ENCODE measurements around the gene BRAT1. TPM values are rescaled to one million over a fixed set of nuclear protein-coding genes. Genes with fewer than 3 reads are reported as not detected.

Gene BRAT1
- 53.0 and 68.9 TPM in 2 replicates for total RNA-seq

- H3K4me3 ChIP-seq (ENCODE audit: low read depth, low read length) = peak within 1 kb of the TSS; percentile 84
- peak; percentile 67 for DNase-seq (ENCODE audit: low read depth)
- peak; percentile 33 for TF ChIP-seq CTCF (conservative IDR thresholded peaks at IDR 0.05; ENCODE audit: low read depth, low read length)
Observed at GRCh38 chr7:2555121-2556052, at the start of gene BRAT1. Gene BRAT1 (minus strand): TSS chr7:2555524. CDS start chr7:2554431, 1,093 bp downstream.

GRCh38 chr7:2604608-2605174 is 49.4 kb upstream of the BRAT1 start:
- DNase-seq (ENCODE audit: low read depth) = no peak
- TF ChIP-seq CTCF (conservative IDR thresholded peaks at IDR 0.05; ENCODE audit: low read depth, low read length) = no peak
- no peak overlapping the region for H3K4me3 ChIP-seq (ENCODE audit: low read depth, low read length)

GRCh38 chr7:2603044-2603965 is 48.0 kb upstream of the BRAT1 start:
- no peak for TF ChIP-seq CTCF (conservative IDR thresholded peaks at IDR 0.05; ENCODE audit: low read depth, low read length)
- no peak overlapping the region for H3K4me3 ChIP-seq (ENCODE audit: low read depth, low read length)
- DNase-seq (ENCODE audit: low read depth) = no peak

DNA sequence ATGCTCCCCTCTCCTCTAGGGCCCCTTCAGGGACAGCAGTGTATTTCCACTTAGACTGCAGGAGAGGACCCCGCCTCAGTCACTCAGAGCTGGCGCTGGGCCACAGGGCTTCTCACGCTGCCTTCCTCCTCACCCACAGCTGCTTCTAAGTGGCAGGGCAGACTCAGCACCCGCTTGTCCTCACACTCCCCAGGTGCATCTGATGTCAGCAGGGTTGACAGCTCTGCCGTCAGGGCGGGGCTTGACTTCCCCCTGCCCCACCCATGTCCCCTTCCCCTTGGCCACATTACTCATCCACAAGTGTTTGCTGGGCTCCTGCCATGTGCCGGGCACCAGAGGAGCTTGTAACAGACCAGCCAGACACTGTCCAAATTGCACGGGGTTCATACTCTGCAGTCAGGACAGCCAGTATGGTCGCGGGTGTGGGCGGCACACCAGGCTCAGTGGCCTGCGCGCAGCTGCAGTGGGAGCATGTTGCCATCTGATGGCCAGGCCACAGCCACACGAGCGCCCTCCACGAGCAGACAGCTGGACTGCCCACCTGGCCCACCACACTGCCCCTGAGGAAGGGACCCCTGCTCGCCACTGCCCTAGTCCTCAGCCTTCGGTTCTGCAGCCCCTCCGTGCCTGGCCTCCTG is 47.2 kb upstream of the BRAT1 start:
- no peak for DNase-seq (ENCODE audit: low read depth)
- no peak overlapping the region for H3K4me3 ChIP-seq (ENCODE audit: low read depth, low read length)
- TF ChIP-seq CTCF (conservative IDR thresholded peaks at IDR 0.05; ENCODE audit: low read depth, low read length) = no peak

- no peak overlapping the region for H3K4me3 ChIP-seq (ENCODE audit: low read depth, low read length)
- no peak for DNase-seq (ENCODE audit: low read depth)
- no peak for TF ChIP-seq CTCF (conservative IDR thresholded peaks at IDR 0.05; ENCODE audit: low read depth, low read length)
Observed at GRCh38 chr7:2601907-2602306, 46.6 kb upstream of the BRAT1 start.

DNA sequence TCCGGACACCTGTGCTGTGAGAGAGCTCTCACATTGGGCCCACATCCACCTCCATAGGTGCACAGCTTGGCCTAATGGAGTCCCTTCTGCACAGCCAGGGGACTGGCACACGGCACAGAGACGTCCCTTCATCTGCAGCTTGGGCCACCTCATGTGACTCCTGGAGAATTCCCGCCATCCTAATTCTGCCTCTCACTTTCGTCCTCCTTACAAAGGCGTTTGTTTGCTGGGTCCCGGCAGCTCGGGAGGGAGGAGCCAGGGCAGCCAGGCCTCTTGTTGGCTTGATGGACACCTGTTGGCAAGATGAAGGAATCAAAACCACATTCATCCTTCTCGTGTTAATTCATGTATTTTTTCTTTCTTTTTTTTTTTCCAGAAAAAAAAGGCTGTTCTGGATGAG is 45.7 kb upstream of the BRAT1 start:
- no peak for DNase-seq (ENCODE audit: low read depth)
- no peak for TF ChIP-seq CTCF (conservative IDR thresholded peaks at IDR 0.05; ENCODE audit: low read depth, low read length)
- no peak overlapping the region for H3K4me3 ChIP-seq (ENCODE audit: low read depth, low read length)
